ENCODE data around the gene CFAP20DC.
"Not testable (repeated sequence)": the region's sequence is repeated elsewhere in the genome, so short reads cannot be mapped to it uniquely, and the experiment has no call there.

Gene CFAP20DC

DNA sequence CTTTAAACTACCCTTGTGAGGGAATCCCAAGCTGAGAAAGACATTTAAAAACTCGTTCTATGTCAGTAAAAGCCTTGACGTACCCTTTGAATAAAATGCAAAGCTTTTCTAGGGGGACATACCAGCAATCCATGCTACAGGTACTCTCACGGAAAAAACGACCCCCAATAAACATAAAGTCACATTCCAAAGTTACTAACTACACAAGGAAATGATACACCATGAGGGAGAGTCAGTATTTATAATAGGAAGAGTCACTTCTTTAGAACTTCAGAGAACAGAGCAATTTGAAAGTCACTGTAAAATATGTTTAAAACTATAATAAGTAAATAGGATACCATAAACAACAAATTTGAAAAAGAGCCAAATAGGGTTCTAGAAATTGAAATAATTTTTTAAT is 63.2 kb downstream of the CFAP20DC start:
- no peak for DNase-seq
- intact Hi-C loops (cut with DNase I), result no loop called here

DNA sequence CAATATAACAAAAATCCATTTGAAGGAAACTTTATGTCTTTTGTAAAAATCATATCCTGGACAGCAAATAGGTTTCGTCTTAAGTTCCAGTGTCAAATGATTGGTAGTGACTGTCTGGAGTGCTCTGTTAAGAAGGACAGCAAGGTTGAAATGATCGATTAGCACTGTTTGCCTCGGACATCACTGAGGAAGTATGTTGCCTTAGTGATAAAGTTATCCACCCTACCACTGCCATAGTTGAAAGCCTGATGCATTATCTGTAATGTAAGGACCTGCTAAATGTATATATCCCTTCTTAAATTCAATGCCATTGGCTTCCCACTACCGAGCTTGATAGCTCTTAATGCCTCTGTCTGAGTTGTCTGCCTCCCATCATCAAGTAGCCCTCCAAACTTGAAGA is 70.0 kb downstream of the CFAP20DC start:
- DNase-seq, result no peak
- intact Hi-C loops (cut with DNase I), result no loop called here

DNA sequence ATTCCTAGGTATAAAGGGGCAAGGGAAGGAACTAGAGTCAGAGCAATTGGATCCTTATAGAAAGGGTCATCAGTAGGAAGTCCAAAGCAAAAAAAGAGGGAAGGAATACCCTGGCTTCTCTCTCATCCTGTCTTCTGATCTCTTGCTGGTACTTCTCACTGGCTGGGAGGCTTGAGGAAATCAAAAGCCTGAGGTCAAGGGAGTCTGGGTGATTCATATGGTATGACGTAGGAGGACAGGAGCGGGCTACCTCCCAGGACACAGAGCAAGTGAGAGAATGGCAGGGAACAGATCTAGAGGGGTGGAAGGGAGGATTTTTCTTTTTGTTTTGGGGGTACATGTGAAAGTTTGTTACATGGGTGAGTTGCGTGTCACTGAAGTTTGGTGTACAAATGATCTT is 76.0 kb downstream of the CFAP20DC start:
- intact Hi-C loops (cut with DNase I), result no loop called here
- DNase-seq, result no peak

DNA sequence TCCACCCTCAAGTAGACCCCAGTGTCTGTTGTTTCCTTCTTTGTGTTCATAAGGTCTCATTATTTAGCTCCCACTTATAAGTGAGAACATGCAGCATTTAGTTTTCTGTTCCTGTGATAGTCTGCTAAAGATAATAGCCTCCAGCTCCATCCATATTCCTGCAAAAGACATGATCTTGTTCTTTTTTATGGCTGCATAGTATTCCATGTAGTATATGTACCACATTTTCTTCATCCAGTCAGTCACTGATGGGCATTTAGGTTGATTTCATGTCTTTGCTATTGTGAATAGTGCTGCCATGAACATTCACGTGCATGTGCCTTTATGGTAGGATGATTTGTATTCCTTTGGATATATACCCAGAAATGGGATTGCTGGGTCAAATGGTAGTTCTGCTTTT is 82.0 kb downstream of the CFAP20DC start:
- intact Hi-C loops (cut with DNase I); DNase-seq: not testable (repeated sequence)

DNA sequence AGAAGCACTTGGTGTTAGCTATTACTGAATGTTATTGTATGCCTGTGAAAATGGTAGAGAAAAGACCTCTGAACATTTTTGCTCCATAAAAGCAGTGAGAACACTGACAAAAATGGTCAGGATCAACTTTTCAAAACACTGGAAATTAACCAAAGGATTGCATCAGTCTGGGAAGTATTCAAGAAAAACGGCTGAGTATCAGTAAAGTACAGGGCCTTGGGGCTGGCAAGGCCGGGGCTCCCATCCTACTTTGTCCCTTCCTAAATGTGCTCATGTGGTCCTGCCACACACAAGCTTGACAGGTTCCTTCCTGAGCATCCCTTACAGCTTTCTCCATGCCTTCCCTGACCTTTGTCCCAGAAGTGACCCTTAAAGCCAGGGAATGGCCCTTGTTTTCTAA is 84.0 kb downstream of the CFAP20DC start:
- no peak for DNase-seq
- intact Hi-C loops (cut with DNase I), result no loop called here

DNA sequence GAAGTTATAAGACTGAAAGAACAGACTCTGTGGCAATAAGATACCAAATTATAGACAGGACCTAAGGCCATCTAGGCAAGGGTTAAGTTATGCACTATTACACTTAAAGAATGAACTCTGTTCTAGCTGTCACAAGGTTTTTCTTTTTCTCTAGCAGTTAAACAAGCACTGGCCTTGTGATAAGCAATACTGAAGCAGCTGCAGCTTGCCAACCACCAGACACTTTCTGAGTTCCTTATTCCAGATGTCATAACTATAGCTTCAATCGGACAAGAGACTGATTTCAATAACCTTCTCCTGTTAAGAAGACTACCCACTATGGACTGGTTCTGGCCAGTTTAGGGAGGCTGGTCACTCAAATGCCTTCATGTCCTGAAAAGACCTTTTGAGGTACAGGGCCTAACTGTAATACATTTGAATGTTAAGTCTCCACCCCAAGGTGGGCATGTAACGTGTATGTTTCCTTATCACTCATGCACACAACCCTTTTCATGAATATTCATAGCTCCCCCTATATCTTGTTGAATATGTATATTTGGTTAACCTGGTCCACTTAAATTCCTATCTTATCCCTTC is 85.8 kb downstream of the CFAP20DC start:
- no peak for DNase-seq
- intact Hi-C loops (cut with DNase I), result no loop called here

DNA sequence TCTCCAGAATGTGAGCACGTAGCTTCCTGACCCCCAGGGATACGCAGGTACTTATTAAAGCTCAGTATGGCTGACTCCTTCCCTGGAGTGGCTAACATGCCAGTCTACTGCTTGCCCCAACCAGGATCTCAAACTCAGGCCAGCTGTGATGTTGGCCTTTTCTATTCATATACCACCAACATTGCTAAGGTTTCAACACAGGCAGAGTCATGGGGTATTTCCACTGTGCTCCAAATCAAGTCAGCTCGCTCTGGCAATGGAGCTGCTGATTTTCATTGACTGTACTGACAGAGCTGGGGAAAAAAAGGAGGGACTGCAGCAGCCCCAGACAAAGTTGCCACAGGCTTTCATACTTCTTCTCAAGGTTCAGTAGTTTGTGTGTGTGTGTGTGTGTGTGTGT is 87.0 kb downstream of the CFAP20DC start:
- intact Hi-C loops (cut with DNase I), result no loop called here
- DNase-seq, result no peak

DNA sequence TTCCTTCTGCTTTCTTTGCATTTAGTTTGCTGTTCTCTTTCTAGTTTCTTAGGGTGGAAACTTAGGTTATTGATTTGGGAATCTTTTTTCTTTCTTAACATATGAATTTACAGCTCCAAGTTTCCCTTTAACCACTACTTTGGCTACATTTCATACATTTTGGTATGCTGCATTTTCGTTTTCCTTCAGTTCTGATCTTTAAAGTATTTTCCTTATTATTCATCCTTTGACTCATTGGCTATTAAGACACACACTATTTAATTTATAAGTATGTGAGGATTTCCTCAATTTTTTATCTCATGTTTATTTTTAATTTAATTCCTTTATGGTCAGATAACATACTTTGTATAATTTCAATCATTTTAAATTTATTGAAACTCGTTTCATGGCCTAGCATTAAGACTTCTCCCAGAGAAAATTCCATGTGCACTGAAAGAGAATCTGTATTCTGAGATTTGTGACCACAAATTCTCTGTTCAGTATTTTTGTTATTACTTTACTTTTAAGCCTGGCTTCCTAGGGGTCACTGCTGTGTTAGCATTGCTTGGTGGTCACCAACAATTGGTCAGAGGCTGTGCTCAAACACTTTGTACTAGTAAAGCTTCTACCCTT is 87.7 kb downstream of the CFAP20DC start:
- intact Hi-C loops (cut with DNase I), result no loop called here
- no peak for DNase-seq

DNA sequence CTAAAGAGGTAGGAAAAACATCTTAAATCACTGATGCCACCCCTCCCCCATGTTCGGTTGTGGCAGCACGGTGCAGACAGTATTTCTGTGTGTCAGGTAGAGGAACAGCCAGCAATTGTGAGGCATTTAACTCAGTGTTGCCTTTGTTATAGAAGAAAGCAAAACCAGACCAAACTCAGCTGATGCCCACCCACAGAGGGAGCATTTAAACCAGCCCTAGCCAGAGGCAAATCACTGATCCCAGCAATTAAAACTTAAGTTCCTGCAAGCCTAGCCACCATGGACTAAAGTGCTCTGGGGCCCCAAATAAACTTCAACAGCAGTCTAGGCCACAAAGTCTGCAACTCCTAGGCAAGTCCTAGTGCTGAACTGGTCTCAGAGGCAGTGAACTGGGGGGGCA is 94.5 kb downstream of the CFAP20DC start:
- no peak for DNase-seq
- intact Hi-C loops (cut with DNase I), result no loop called here

DNA sequence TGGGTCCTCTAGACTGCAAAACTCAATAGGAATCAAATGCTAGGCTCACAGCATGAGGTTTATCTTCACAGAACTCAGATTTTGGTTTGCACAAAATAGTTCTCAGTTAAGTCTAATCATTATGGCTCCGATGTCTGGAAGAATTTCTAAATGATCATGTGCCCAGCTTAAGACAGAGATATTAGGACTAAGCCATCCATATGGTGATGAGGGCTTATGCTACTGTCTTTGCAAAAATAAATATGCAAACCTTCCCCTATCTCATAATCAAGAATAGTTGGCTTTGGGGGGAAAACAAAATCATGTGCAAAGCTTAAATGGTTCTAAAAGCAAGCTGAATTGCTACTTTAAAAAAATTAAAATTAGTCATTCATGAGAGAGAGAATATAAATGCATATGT is 96.5 kb downstream of the CFAP20DC start:
- intact Hi-C loops (cut with DNase I), result no loop called here

DNA sequence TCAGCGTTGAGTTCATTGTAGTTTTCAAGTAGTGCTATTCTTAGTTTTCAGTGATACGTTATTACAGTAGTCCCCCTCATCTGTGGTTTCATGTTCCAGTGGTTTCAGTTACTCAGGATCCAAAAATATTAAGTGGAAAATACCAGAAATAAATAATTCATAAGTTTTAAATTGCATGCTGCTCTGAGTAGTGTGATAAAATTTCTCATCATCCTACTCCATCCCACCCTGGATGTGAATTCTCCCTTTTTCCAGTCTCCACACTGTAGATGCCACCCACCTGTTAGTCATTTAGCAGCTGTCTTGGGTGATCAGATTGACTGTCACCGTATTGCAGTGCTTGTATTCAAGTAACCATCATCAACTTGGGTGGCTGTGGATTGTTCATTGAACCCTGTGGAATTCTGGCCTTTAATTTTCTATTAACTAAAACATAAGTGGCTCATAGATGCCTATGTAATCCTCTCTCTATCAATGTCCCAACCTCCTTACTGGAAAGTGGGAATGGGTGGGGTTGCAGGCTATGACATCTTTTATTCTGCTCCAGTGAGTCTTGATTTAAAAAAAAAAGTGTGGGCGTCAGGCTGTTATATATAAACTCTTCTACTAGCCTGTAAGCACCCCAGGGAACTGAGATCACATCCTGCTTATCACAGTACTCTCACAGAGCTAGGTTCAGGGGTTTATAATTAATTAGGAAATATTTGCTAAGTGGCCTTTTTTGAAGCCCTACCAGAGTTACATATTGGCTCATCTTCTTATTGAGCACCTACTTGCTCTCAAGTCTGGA is 97.5 kb downstream of the CFAP20DC start:
- intact Hi-C loops (cut with DNase I), result no loop called here
- peak in 12 of 42 donors; percentile 1 to 54 (median 16) for DNase-seq

More for the DNA sequence above, 96.5 kb downstream of the CFAP20DC start:
- no peak for DNase-seq

DNA sequence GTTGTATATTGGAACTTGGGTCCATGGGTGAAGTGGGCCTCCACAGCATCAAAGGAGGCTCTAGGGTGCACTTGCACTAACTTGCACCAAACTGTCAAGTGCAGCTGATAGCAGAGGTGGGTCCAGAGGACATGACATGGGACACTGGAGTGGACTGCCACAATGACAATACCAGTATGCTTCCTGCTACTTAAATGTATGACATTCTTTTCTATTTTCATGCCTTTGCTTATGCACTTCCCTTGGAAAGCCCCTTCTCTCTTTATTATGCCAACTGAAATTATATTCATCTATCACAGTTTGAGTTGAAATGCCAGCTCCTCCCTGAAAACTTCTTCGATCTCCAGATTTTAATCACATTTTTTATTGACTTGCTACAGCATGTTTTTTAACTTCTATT is 101.8 kb downstream of the CFAP20DC start:
- intact Hi-C loops (cut with DNase I), result no loop called here
- no peak for DNase-seq

DNA sequence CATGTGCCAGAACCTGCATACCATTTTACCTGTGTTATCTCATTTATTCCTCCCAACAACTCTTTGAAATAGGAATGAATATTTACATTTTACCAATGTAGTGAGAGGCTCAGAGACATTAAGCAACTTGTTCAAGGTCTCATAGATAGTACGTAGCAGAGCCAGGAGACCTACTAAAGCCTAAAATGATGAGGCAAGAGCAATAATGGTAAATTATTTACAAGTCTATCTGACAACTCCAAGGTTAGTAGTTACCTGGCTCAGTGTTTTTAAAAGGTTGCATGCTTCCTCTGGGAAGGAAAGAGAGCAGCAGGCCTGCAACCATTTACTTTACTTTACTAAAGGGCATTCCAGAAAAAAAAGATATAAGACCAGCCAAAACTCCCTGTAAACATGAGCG is 103.0 kb downstream of the CFAP20DC start:
- no peak for DNase-seq
- intact Hi-C loops (cut with DNase I), result no loop called here

DNA sequence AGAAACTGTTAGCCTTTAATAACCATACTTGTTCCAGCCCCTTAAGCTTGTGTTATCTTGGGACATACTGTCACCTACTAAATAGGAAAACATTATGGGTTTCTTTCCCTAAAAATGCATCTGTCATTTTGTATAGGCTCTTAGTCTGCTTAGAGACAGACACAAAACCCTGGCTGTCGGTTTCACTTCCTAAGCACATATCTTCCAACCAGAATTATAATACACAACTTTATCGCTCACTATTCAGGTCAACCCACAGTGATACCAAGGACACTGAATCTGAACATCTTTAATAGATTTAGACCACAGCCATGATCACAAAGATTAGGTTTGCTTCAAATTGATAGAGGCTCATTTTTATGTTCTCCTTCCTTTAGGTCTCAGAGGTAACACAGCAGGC is 111.8 kb downstream of the CFAP20DC start:
- intact Hi-C loops (cut with DNase I), result no loop called here
- DNase-seq, result no peak

DNA sequence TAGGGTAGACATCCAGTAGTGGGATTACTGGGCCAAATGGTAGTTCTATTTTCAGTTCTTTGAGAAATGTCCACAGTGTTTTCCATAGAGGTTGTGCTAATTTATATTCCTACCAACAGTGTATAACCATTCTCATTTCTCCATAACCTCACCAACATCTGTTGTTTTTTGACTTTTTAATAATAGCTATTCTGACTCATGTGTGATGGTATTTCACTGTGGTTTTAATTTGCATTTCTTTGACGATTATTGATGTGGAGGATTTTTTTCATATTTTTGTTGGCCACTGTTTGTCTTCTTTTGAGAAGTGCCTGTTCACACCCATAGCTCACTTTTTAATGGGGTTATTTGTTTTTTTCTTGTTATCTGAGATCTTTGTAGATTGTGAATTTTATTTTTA is 125.2 kb downstream of the CFAP20DC start:
- intact Hi-C loops (cut with DNase I), result no loop called here

DNA sequence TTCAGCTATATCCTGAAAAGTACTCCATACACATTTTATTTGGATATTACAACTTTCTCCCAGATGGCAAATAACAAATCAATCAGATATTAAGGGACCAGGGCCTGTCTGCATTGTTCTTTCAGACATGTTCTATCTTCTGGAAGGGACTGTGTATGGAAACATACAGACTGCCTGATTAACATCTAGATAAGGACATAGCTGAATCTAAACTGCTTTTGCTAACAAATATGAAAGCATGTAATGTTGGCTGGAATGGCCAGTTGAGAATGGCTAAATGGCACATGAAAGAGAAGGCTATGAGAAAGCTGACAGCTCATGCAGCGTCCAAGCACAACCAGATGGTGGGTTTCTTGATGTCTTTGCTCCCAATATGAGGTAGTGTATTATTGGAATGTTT is 149.4 kb downstream of the CFAP20DC start:
- DNase-seq, result no peak
- intact Hi-C loops (cut with DNase I), result no loop called here

More for the DNA sequence above, 125.2 kb downstream of the CFAP20DC start:
- DNase-seq, result no peak

DNA sequence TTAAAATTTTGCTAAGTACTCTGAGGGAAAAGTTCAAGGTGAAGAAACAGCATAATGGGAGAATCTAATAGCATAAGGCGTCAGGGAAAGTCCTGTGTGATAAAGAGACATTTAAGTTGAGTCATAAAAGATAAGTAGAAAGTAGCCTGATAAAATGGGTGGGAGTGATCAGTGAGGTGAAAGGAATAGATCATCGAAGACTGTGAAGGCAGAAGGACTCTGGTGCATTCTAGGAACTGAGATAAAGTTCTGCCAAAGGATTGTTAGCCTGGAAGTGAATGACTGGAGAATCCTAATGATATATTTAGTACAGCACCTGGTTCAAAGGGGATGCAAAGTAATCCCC is 149.9 kb downstream of the CFAP20DC start:
- DNase-seq, result no peak
- intact Hi-C loops (cut with DNase I), result no loop called here

DNA sequence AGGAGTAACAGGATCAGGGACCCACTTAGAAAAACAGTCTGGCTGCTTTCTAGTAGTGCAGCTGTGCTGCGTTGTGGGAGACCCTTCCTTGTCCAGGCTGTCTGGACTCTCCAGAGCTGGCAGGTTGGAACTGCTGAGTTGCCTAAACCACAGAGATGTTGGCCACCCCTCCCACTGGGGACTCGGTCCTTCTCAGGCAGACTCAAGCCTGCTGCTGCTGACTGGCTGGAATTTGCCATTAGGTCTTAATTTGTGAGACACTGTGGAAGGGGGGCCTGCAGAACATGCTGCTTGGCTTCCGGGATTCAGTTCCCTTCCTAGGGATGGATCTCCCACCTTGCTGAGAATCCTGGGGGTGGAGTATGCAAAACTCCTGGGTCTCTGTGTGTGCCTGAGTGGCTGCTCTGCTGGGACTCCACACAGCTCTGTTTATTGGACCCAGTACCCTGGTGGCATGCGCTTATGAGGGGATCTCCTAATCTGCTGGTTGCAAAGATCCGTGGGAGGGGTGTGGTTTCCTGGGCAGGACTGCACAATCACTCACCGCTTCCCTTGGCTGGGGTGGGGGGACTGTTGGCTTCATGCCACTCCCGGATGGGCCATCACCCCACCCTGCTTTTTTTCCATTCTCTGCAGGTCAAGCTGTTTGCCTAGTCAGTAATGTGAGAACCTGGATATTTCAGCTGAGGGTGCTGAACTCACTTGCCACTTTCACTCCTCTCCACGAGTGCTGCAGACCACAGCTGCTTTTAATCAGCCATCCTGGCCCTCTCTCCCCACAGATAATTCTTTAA is 150.5 kb downstream of the CFAP20DC start:
- DNase-seq, result no peak
- intact Hi-C loops (cut with DNase I), result no loop called here

DNA sequence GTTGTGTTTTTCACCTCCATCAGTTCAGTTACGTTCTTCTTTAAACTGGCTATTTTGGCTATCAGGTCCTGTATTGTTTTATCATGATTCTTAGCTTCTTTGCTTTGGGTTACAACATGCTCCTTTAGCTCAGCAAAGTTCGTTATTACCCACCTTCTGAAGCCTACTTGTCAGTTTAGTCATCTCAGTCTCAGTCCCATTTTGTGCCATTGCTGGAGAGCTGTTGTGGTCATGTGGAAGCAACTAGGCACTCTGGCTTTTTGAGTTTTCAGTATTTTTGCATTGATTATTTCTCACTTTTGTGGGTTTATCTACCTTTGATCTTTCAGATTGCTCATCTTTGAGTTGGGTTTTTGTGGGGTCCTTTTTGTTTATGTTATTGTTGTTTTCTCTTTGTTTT is 151.3 kb downstream of the CFAP20DC start:
- no peak for DNase-seq
- intact Hi-C loops (cut with DNase I), result no loop called here

DNA sequence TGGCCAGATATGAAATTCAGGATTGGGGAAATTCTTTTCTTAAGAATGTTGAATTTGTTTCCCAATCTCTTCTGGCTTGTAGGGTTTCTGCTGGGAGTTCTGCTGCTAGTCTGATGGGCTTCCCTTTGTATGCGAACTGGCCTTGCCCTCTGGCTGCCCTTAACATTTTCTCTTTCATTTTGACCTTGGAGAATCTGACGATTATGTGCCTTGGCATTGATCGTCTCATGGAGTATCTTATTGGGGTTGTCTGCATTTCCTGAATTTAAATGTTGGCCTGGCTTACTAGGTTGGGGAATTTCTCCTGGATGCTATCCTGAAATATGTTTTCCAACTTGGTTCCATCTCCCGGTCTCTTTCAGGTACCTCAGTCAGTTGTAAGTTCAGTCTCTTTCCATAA is 152.2 kb downstream of the CFAP20DC start:
- no peak for DNase-seq
- intact Hi-C loops (cut with DNase I), result no loop called here
